A549 treated with CORT108297 at 1 μM for 4 hours (cell line): ENCODE measurements around the gene NKX1-1. TPM values are rescaled to one million over a fixed set of nuclear protein-coding genes. Genes with fewer than 3 reads are reported as not detected.

Source experiments
- total RNA-seq: library from RNA; stranded (reverse); fragments of 200-300 nt; extraction: Qiagen RNA extraction; gene quantifications from 5 replicates; pipeline ENCODE4 v1.2.3, GENCODE V29; 2022

The NKX1-1 gene
- not detected in 5 replicates for total RNA-seq

GRCh38 chr4:1406394-1406980, at the start of gene NKX1-1:
Gene NKX1-1 (minus strand): TSS chr4:1406442. CDS start chr4:1406442, 0 bp downstream.

Other genes starting within 250 kb of the NKX1-1 start
- gene SPON2, start 233.9 kb downstream of the NKX1-1 start, total RNA-seq, result 0.10 to 0.47 TPM (median 0.20 TPM) in 5 replicates
- gene CTBP1, start 157.3 kb downstream of the NKX1-1 start, total RNA-seq, result 70.1 to 97.2 TPM (median 88.6 TPM) in 5 replicates
- gene MAEA, start 116.6 kb downstream of the NKX1-1 start, total RNA-seq, result 58.7 to 69.5 TPM (median 68.7 TPM) in 5 replicates
- gene UVSSA, start 59.2 kb downstream of the NKX1-1 start, total RNA-seq, result 2.9 to 5.8 TPM (median 5.4 TPM) in 5 replicates